ENCODE data around the gene HPCAL1.

The HPCAL1 gene

DNA sequence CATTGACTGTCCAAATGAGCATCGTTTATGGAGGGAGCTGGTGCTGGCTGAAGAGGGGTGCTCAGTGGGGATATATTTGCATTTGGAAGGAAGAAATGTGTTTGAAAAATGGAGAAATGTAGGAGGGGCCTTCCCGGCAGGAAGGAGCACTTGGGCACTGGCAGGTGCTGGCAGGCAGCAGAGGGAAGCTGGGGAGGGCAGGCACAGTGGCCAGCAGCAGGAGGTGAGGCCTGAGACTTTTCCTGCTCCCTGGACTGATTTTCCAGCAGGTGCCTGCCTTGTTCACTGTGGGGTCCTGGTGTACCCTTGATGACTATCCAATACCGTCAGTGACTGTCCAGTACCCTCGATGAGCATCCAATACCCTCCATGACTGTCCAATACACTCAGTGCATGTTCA is 20.8 kb upstream of the HPCAL1 start:
- H3K9me2 ChIP-seq (replicated peaks; ENCODE audit: low read depth, low read length): no peaks in the 10 kb centered on the region
- no peaks in the 10 kb centered on the region for H3K27me3 ChIP-seq (ENCODE audit: insufficient read depth, low read length, poor library complexity, severe bottlenecking)
- TF ChIP-seq, protein P1, sequence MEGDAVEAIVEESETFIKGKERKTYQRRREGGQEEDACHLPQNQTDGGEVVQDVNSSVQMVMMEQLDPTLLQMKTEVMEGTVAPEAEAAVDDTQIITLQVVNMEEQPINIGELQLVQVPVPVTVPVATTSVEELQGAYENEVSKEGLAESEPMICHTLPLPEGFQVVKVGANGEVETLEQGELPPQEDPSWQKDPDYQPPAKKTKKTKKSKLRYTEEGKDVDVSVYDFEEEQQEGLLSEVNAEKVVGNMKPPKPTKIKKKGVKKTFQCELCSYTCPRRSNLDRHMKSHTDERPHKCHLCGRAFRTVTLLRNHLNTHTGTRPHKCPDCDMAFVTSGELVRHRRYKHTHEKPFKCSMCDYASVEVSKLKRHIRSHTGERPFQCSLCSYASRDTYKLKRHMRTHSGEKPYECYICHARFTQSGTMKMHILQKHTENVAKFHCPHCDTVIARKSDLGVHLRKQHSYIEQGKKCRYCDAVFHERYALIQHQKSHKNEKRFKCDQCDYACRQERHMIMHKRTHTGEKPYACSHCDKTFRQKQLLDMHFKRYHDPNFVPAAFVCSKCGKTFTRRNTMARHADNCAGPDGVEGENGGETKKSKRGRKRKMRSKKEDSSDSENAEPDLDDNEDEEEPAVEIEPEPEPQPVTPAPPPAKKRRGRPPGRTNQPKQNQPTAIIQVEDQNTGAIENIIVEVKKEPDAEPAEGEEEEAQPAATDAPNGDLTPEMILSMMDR (conservative IDR thresholded peaks at IDR 0.05; ENCODE audit: low read length): no peak
- no peak for TF ChIP-seq EZH2phosphoT487 (IDR thresholded peaks at IDR 0.05; ENCODE audit: borderline replicate concordance)
- peaks cover 34% of the 10 kb centered on the region for H3K4me1 ChIP-seq (ENCODE audit: insufficient read depth, low read length, poor library complexity, severe bottlenecking)
- H3K79me2 ChIP-seq (ENCODE audit: insufficient read depth, low read length): no peaks in the 10 kb centered on the region
- no peak overlapping the region for H3K4me3 ChIP-seq (ENCODE audit: low read length, poor library complexity, severe bottlenecking)
- H3K9me3 ChIP-seq (ENCODE audit: insufficient read depth, low read depth, low read length): no peaks in the 10 kb centered on the region
- H3F3A ChIP-seq (ENCODE audit: low read depth): no peaks in the 10 kb centered on the region
- H3K4me2 ChIP-seq (ENCODE audit: low read depth, low read length, poor library complexity, severe bottlenecking): no peak overlapping the region
- H2AFZ ChIP-seq (ENCODE audit: low read length): no peak overlapping the region
- no peak overlapping the region for H3K9ac ChIP-seq (ENCODE audit: low read depth, low read length, poor library complexity, severe bottlenecking)
- no peaks in the 10 kb centered on the region for H3K36me3 ChIP-seq (ENCODE audit: insufficient read depth, low read length)
- H4K20me1 ChIP-seq (ENCODE audit: insufficient read depth, low read length, poor library complexity, severe bottlenecking): no peaks in the 10 kb centered on the region

DNA sequence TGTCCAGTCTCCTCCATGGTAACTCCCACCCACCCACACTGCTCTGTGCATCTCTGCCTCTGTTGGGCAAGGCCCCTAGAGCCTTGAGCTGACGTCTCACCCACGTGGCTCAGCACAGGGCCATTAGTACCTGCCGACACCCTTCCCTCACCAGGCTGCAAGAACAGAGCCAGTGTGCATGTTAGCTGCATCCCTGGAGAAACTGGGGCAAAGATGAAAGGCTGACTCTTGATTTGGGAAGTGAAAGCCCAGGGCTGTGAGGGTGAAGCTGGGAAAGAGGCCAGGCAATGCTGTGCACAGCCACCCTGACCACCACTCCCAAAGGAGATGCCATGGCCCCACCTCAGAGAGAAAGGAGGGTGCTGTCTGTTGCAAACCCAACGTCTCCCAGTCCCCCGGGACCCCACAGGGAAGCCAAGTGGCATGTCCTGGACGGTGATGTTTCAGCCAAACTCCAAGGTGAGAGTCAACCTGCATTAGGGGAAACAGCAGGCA is 20.0 kb upstream of the HPCAL1 start:
- Histone ChIP-seq H3K4me1 (ENCODE audit: insufficient read depth, low read length, poor library complexity, severe bottlenecking) (peaks cover 34% of the 10 kb centered on the region), H3K27me3 (ENCODE audit: insufficient read depth, low read length, poor library complexity, severe bottlenecking) (no peaks in the 10 kb centered on the region), H3K9ac (ENCODE audit: low read depth, low read length, poor library complexity, severe bottlenecking) (peak overlapping the region; percentile 26), H3K36me3 (ENCODE audit: insufficient read depth, low read length) (no peaks in the 10 kb centered on the region), H3K4me2 (ENCODE audit: low read depth, low read length, poor library complexity, severe bottlenecking) (no peak overlapping the region), H3K79me2 (ENCODE audit: insufficient read depth, low read length) (no peaks in the 10 kb centered on the region), H3K9me3 (ENCODE audit: insufficient read depth, low read depth, low read length) (no peaks in the 10 kb centered on the region), H2AFZ (ENCODE audit: low read length) (no peak overlapping the region), H3K4me3 (ENCODE audit: low read length, poor library complexity, severe bottlenecking) (no peak overlapping the region), H4K20me1 (ENCODE audit: insufficient read depth, low read length, poor library complexity, severe bottlenecking) (no peaks in the 10 kb centered on the region), H3F3A (ENCODE audit: low read depth) (no peaks in the 10 kb centered on the region), H3K9me2 (replicated peaks; ENCODE audit: low read depth, low read length) (no peaks in the 10 kb centered on the region)
- TF ChIP-seq, protein P1 (conservative IDR thresholded peaks at IDR 0.05; ENCODE audit: low read length): no peak
- TF ChIP-seq EZH2phosphoT487 (IDR thresholded peaks at IDR 0.05; ENCODE audit: borderline replicate concordance): no peak

DNA sequence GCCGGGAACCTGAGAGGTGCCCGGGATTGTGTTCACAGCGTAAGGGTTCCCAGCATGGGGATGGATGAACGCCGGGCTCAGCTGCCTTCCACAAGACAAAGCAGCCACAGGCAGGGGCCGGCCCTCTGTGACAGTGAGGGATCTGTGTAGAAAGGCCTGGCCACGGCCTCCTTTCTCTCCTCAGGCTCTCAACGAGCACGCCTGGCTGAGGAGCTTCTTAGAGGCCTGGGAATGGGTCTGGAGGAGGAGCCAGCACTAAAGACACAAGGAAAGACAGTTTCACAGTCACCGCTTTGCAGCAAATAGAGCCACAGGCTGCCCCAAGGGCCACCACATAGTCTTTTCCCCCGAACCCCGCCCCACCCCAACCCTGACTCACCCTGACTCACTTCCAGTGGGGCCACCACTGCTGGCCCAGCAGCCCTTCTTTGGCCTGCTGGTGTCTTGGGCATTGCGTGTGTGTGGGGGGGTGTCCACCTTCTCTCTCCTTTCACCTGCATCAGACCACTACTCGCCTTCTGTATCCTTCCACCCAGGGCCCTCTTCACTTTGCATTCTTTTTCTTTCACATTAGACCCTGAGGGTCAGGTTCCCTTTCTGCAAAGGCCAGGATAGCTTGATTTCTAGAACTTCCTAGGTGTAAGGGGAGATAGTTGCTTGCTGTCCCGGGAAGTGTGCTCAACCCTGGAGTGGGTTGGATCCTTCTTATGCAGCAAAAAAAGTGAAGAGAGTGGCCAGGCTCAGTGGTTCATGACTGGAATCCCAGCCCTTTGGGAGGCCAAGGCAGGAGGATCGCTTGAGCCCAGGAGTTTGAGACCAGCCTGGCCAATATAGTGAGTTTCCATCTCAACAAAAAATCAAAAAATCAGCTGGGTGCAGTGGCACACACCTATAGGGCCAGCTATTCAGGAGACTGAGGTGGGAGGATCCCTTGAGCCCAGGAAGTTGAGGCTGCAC is 19.3 kb upstream of the HPCAL1 start:
- H3K9me2 ChIP-seq (replicated peaks; ENCODE audit: low read depth, low read length): no peaks in the 10 kb centered on the region
- no peak overlapping the region for H3K4me3 ChIP-seq (ENCODE audit: low read length, poor library complexity, severe bottlenecking)
- H3F3A ChIP-seq (ENCODE audit: low read depth): no peaks in the 10 kb centered on the region
- H3K36me3 ChIP-seq (ENCODE audit: insufficient read depth, low read length): no peaks in the 10 kb centered on the region
- no peaks in the 10 kb centered on the region for H3K9me3 ChIP-seq (ENCODE audit: insufficient read depth, low read depth, low read length)
- H2AFZ ChIP-seq (ENCODE audit: low read length): no peak overlapping the region
- H3K27me3 ChIP-seq (ENCODE audit: insufficient read depth, low read length, poor library complexity, severe bottlenecking): no peaks in the 10 kb centered on the region
- peak overlapping the region; percentile 14 for H3K4me2 ChIP-seq (ENCODE audit: low read depth, low read length, poor library complexity, severe bottlenecking)
- H3K4me1 ChIP-seq (ENCODE audit: insufficient read depth, low read length, poor library complexity, severe bottlenecking): peaks cover 30% of the 10 kb centered on the region
- H4K20me1 ChIP-seq (ENCODE audit: insufficient read depth, low read length, poor library complexity, severe bottlenecking): no peaks in the 10 kb centered on the region
- no peaks in the 10 kb centered on the region for H3K79me2 ChIP-seq (ENCODE audit: insufficient read depth, low read length)
- H3K9ac ChIP-seq (ENCODE audit: low read depth, low read length, poor library complexity, severe bottlenecking): peak overlapping the region; percentile 26
- TF ChIP-seq, protein P1 (conservative IDR thresholded peaks at IDR 0.05; ENCODE audit: low read length): no peak
- no peak for TF ChIP-seq EZH2phosphoT487 (IDR thresholded peaks at IDR 0.05; ENCODE audit: borderline replicate concordance)

Measured in Loucy (cell line).